AG04450 (cell line): ENCODE measurements around the gene SLC16A3. TPM values are rescaled to one million over a fixed set of nuclear protein-coding genes. Genes with fewer than 3 reads are reported as not detected.

ENCODE experiments used
- CTCF ChIA-PET: fragments of 300-600, 350-600 bp; formaldehyde crosslinking; extraction: SDS; loops from one replicate; lab custom pipeline; 2022; ENCODE audit warnings: antibody characterized with exemption, inconsistent platforms; lab: Charles Lee
- POLR2A ChIA-PET: fragments of 350-600 bp; formaldehyde crosslinking; extraction: SDS; loops from one replicate; lab custom pipeline; 2021; ENCODE audit warnings: antibody characterized with exemption, inconsistent platforms; lab: Yijun Ruan, JAX
- DNase-seq: peaks from one replicate; pipeline ENCODE4 v3.0.0-alpha.2; 2011; ENCODE audit warnings: low read depth, low spot score
- H3K27ac ChIP-seq: one replicate; pipeline ENCODE4 v1.5.1; 2012; ENCODE audit warnings: low read depth, low read length, control low read depth
- H3K27me3 ChIP-seq: one replicate; pipeline ENCODE4 v1.6.0; 2012; ENCODE audit warnings: low read length; ENCODE audit not compliant: control insufficient read depth, insufficient read depth
- H3K4me3 ChIP-seq: 2 replicates; pipeline ENCODE4 v1.5.1; 2011; ENCODE audit warnings: mild to moderate bottlenecking, low read depth, low read length, control low read depth
- H3K9me3 ChIP-seq: 2 replicates; pipeline ENCODE4 v1.5.1; 2012; ENCODE audit warnings: low read length; ENCODE audit not compliant: control insufficient read depth, insufficient read depth
- polyA plus RNA-seq: library from polyadenylated mRNA; depleted of rRNA; stranded (reverse); fragments of >200 nt; gene quantifications from 2 replicates; pipeline ENCODE4 v1.2.3, GENCODE V29; 2011
- TF ChIP-seq, protein P1 (sequence below): IDR thresholded peaks from 2 replicates; pipeline ENCODE4 v1.5.1; 2011; ENCODE audit warnings: low read depth, low read length, control low read depth, inconsistent platforms

Gene SLC16A3
- polyA plus RNA-seq, 1 experiment = 61.7 TPM

DNA sequence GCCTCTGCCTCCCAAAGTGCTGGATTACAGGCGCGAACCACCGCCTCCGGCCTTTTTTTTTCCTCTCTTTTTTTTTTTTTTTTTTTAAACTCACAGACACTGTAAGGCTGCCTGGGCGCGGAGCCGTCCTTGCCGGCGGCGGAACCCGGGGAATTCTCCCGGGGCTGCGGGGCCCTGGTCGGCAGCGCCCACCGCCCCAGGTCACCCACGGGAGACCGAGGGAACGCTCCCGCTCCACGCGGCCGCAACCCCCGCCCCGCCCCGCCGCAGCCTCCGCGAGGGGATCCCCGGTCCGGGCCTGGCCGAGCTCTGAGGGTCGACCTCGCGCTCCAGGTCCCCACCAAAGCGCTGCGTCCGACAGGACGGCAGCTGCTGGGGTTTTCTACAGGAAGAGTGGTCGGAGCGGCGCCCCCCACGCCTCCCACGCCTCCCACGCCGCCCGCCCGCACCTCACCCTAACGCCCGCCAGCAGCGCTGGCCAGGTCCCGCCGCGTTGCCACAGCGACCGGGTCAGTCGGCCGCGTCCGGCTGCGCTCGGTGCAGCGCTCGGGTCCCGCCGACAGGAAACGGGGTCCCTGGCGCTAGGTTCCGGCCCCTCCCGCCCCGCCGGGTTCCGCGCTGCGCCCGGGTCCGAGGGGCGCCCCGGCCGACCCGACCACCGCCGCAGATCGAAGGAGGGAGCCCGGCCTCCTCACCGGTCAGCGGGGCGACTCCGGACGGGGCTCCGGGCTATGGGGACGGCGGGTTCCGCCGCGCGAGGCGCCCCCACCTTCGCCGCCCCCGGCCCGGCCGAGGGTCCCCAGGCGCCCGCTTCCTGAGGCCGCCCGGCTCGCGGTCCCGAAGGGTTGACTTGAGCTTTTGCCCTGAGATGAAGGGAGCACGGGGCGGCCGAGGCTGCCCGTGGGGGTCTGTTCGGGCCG, 16.3 kb upstream of the SLC16A3 start, which contains the start of gene CCDC57:
Gene CCDC57 (minus strand): TSS at position 512 of the 920 bp plus-strand sequence. CDS start 10,898 bp downstream, outside the sequence.
- CTCF ChIA-PET = no interaction called here
- no peak for DNase-seq
- TF ChIP-seq, protein P1, sequence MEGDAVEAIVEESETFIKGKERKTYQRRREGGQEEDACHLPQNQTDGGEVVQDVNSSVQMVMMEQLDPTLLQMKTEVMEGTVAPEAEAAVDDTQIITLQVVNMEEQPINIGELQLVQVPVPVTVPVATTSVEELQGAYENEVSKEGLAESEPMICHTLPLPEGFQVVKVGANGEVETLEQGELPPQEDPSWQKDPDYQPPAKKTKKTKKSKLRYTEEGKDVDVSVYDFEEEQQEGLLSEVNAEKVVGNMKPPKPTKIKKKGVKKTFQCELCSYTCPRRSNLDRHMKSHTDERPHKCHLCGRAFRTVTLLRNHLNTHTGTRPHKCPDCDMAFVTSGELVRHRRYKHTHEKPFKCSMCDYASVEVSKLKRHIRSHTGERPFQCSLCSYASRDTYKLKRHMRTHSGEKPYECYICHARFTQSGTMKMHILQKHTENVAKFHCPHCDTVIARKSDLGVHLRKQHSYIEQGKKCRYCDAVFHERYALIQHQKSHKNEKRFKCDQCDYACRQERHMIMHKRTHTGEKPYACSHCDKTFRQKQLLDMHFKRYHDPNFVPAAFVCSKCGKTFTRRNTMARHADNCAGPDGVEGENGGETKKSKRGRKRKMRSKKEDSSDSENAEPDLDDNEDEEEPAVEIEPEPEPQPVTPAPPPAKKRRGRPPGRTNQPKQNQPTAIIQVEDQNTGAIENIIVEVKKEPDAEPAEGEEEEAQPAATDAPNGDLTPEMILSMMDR = no peak
- Histone ChIP-seq H3K27ac (peak within 1 kb of the TSS; percentile 70), H3K9me3 (no peaks in the 10 kb centered on the region; the same call in 1 of the 2 replicates), H3K4me3 (peak within 1 kb of the TSS; percentile 71), H3K27me3 (no peaks in the 10 kb centered on the region)
- POLR2A ChIA-PET = interaction anchor here (0.5 to 3.0 kb wide), 5 partner anchors 16 to 501 kb away, joined by 3 to 16 read pairs (median 3); partner anchors contain the start of genes FASN and SLC16A3

DNA sequence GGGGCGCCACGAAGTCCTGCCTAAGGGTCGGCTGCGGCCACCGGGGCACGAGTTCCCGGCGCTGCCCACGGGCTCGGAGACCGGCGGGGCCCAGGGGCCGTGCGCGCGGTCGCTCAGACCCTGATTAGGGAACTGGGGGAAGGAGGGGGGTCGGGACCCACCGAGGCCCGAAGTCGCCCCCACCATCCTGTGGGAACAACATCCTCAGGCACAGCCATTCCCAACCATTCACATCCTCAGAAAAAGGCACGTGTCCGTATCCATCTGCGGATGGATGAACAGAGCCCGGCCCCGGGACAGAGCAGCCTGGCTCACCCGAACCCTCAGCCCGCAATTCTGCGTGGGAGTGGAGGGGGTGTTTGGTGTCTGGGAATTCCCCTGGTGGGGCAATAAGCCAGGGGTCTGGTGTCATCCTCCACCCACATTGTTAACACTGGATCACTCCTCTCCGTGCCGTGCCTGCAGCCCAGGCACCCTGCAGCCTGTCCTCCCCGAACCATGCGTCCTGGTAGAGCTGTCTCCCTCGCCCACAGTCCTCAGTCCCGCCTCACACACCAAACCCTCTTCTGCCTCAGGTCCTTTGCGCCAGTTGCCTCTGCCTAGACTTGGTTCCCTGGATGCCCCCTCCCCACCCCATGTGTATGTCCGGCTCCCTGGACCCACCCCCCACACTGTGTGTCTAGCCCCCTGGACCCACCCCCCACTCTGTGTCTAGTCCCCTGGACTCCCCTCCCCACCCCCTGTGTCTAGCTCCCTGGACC, 15.4 kb upstream of the SLC16A3 start:
- TF ChIP-seq, protein P1 = no peak
- no peaks in the 10 kb centered on the region; the same call in 1 of the 2 replicates for H3K9me3 ChIP-seq
- ChIA-PET POLR2A (interaction anchor here (1.3 to 3.0 kb wide), 2 partner anchors 16 to 23 kb away, joined by 3 to 16 read pairs; partner anchors contain the start of gene SLC16A3), CTCF (no interaction called here)
- peak; percentile 61 for DNase-seq
- peak overlapping the region; percentile 70 for H3K27ac ChIP-seq
- no peaks in the 10 kb centered on the region for H3K27me3 ChIP-seq
- peak overlapping the region; percentile 71 for H3K4me3 ChIP-seq

DNA sequence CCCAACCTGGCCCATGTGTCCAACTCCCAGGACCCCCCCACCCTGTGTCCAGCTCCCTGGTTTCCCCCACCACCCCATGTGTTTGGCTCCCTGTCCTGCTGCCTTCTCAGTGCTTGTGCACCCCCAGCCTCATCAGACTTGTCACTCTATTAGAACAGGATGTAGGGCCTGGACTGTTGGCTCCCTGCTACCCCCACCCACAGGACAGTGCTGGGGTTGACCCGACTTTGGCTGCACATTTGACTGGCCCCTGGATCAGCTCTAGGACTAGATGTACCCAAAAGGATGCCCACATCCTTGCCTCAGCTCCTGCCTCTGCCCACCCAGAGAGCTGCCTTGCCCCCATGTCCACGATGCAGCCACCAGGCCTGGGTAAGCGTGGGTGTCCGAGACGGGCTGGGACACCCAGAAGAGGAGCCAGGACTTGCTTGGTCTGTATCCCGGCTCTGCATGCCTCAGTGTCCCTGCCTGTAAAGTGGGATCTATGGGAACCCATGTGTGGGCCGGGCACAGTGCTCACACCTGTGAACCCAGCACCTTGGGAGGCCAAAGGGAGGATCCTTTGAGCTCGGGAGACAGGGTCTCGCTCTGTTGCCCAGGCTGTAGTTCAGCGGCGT, 14.7 kb upstream of the SLC16A3 start:
- H3K27me3 ChIP-seq = no peaks in the 10 kb centered on the region
- ChIA-PET CTCF (no interaction called here), POLR2A (interaction anchor here (3.0 kb wide), 1 partner anchor 15 kb away, joined by 16 read pairs; the partner anchor contains the start of gene SLC16A3)
- TF ChIP-seq, protein P1 = no peak
- no peak for DNase-seq
- H3K9me3 ChIP-seq = no peaks in the 10 kb centered on the region; the same call in 1 of the 2 replicates
- H3K27ac ChIP-seq = peak overlapping the region; percentile 52
- H3K4me3 ChIP-seq = no peak overlapping the region

DNA sequence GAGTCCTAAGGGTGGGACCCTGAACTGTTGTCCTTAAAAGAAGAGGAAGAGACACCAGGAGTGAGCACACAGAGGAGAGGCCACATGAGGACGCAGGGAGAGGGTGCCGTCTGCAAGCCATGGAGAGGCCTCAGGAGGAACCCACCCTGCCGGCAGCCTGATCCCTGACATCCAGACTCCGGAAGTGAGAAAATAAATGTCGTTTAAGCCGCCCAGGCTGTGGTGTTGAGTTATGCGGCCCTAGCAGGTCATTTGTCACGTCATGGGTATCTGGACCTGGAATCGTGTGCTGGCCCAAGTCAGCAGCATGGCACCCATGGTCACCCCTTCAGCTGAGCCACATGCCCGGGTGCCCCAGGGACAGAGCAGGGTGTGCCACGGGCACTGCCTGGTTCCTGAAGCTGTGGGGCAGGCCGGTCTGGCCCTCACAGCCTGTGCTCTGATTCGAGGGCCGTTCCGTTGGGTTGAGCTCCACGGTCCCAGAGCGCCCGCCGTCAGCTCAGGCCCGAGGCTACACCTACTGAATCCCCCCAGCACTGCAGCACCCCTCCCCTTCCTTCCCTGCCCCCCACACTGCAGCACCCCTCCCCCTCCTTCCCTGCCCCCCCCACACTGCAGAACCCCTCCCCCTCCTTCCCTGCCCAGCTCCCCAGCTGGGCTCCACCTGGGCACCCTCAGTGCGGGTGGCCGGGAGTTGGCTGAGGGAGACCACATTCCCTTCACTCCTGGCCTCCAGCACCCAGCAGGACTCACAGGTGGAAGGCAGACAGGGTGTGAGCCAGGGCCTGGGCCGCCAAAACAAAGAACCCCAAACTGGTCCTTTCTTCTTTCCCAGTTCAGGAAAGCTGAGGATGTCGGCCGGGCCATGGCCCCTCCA, 13.5 kb upstream of the SLC16A3 start:
- Histone ChIP-seq H3K27me3 (no peaks in the 10 kb centered on the region), H3K9me3 (no peaks in the 10 kb centered on the region; the same call in 1 of the 2 replicates), H3K4me3 (no peak overlapping the region), H3K27ac (peak overlapping the region; percentile 39)
- TF ChIP-seq, protein P1 = no peak
- no peak for DNase-seq
- ChIA-PET CTCF (no interaction called here), POLR2A (interaction anchor here (0.6 to 3.0 kb wide), 3 partner anchors 14 to 35 kb away, joined by 3 to 16 read pairs (median 5); partner anchors contain the start of gene SLC16A3)
